ENCODE data around the gene RABGAP1.

Gene RABGAP1

DNA sequence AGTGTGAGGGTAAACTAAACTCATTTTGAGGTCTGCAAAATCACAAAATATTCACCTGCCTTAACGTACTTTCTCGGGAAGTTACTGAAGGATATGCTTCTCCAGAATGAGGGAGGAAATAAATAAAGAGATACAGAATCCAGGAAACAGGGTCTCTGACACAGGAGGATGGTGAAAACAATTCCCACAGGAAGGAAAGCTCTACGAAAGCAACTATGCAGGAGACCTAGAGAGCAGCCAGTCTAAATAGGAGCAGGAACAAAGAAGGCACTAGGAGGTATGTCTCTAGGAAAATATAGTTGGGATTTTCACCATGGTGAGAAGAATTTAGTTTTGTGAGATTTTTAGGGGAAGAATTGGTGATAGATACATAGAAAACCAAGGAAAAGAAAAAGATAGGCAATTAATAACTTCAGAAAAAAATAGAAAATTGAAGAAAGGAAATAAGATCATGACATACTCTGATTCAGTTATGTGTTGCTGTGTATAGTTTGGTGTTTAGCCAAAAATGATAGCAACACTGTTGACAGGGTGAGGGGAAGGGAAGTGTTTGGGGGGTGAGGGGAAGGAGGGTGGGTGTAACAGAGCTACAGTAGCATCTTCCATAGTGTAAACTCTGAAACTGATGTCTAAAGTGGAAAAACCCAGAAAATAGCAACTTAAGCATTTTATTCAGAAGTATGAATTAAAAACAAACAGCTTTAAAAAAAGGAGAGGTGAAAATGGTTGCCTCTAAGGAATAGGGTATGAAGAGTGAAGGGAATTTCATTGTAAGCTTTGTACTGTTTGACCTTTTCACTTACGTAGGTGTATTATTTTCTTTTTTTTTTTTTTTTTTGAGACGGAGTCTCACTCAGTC lies 102.5 kb downstream of the RABGAP1 start:
- Histone ChIP-seq H3K4me3 (replicated peaks; ENCODE audit: insufficient read depth, low read length) (no peak overlapping the region), H3K27me3 (ENCODE audit: insufficient read depth, poor library complexity, severe bottlenecking) (no peaks in the 10 kb centered on the region), H3K27ac (replicated peaks) (no peak overlapping the region)
- no peak for DNase-seq (ENCODE audit: low read depth in 1 of 2, low spot score in 1 of 2)
- TF ChIP-seq GABPA (IDR thresholded peaks at IDR 0.05; ENCODE audit: low read depth) (no peak), POLR2AphosphoS5 (IDR thresholded peaks at IDR 0.05; ENCODE audit: low read depth) (no peak)
- TF ChIP-seq, protein P1, sequence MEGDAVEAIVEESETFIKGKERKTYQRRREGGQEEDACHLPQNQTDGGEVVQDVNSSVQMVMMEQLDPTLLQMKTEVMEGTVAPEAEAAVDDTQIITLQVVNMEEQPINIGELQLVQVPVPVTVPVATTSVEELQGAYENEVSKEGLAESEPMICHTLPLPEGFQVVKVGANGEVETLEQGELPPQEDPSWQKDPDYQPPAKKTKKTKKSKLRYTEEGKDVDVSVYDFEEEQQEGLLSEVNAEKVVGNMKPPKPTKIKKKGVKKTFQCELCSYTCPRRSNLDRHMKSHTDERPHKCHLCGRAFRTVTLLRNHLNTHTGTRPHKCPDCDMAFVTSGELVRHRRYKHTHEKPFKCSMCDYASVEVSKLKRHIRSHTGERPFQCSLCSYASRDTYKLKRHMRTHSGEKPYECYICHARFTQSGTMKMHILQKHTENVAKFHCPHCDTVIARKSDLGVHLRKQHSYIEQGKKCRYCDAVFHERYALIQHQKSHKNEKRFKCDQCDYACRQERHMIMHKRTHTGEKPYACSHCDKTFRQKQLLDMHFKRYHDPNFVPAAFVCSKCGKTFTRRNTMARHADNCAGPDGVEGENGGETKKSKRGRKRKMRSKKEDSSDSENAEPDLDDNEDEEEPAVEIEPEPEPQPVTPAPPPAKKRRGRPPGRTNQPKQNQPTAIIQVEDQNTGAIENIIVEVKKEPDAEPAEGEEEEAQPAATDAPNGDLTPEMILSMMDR (IDR thresholded peaks at IDR 0.05; ENCODE audit: insufficient read depth, low read length): no peak

DNA sequence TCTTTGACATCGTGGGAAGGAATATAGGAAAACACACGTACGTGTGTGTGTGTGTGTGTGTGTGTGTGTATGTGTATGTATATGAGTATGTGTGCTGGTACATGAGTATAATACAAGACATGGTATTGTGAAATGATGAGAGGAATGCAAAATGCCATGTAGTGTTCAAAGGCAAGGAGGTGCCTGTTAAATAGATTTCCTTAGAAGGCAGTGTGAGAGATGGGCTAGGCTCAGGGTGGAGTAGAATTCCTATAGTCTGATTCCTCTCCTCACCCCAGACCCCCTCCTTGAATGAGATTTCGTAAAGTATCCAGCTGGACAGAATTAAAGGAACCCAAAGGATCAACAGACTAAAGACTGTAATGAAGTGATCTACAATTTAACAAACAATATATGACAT lies 103.8 kb downstream of the RABGAP1 start:
- H3K27ac ChIP-seq (replicated peaks): no peak overlapping the region
- no peak for DNase-seq (ENCODE audit: low read depth in 1 of 2, low spot score in 1 of 2)
- no peaks in the 10 kb centered on the region for H3K27me3 ChIP-seq (ENCODE audit: insufficient read depth, poor library complexity, severe bottlenecking)
- no peak for TF ChIP-seq GABPA (IDR thresholded peaks at IDR 0.05; ENCODE audit: low read depth)
- TF ChIP-seq SPI1 (IDR thresholded peaks at IDR 0.05; ENCODE audit: borderline replicate concordance, low read depth): no peak
- TF ChIP-seq POLR2AphosphoS5 (IDR thresholded peaks at IDR 0.05; ENCODE audit: low read depth): no peak
- TF ChIP-seq, protein P1 (IDR thresholded peaks at IDR 0.05; ENCODE audit: insufficient read depth, low read length): no peak
- TF ChIP-seq, protein P2, sequence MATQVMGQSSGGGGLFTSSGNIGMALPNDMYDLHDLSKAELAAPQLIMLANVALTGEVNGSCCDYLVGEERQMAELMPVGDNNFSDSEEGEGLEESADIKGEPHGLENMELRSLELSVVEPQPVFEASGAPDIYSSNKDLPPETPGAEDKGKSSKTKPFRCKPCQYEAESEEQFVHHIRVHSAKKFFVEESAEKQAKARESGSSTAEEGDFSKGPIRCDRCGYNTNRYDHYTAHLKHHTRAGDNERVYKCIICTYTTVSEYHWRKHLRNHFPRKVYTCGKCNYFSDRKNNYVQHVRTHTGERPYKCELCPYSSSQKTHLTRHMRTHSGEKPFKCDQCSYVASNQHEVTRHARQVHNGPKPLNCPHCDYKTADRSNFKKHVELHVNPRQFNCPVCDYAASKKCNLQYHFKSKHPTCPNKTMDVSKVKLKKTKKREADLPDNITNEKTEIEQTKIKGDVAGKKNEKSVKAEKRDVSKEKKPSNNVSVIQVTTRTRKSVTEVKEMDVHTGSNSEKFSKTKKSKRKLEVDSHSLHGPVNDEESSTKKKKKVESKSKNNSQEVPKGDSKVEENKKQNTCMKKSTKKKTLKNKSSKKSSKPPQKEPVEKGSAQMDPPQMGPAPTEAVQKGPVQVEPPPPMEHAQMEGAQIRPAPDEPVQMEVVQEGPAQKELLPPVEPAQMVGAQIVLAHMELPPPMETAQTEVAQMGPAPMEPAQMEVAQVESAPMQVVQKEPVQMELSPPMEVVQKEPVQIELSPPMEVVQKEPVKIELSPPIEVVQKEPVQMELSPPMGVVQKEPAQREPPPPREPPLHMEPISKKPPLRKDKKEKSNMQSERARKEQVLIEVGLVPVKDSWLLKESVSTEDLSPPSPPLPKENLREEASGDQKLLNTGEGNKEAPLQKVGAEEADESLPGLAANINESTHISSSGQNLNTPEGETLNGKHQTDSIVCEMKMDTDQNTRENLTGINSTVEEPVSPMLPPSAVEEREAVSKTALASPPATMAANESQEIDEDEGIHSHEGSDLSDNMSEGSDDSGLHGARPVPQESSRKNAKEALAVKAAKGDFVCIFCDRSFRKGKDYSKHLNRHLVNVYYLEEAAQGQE (IDR thresholded peaks at IDR 0.05; ENCODE audit: insufficient replicate concordance, low read depth): no peak
- H3K4me3 ChIP-seq (replicated peaks; ENCODE audit: insufficient read depth, low read length): no peak overlapping the region

DNA sequence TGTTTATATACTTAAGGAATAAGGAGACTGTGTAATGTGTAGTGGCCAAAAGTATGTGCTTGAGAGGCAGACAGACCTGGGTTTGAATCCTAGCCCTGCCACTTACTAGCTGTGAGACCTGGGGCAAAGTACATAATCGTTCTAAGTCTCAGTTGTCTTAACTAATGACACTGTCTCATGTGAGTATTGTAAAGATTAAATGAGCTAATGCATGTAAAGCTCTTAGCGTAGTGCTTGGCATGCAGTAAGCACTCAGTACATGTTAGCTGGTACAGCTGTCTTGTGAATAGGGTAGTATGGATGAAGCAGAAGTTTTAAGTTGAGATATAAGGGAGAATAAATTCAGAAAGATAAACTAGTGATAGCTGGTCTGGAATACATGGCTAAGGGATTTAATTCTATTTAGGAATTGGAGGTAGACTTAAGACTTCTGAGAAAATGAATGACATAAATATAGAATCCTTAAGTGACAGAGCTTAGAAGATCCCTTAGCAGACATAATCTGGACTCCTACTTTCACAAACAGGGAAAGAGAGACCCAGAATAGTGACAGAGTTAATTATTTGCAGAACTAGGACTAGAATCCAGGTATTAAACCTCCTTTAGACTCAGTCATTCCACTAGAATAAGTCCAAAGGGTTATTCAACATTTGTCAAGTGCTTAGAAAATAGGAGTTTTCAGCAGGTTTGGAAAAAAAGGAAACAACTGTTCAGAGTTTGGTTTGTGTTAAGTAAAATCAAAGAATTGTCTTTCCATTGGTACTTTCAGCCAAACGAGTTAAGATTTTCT lies 105.8 kb downstream of the RABGAP1 start:
- H3K27ac ChIP-seq (replicated peaks): no peak overlapping the region
- no peak for DNase-seq (ENCODE audit: low read depth in 1 of 2, low spot score in 1 of 2)
- no peak overlapping the region for H3K4me3 ChIP-seq (replicated peaks; ENCODE audit: insufficient read depth, low read length)
- H3K27me3 ChIP-seq (ENCODE audit: insufficient read depth, poor library complexity, severe bottlenecking): no peaks in the 10 kb centered on the region
- no peak for TF ChIP-seq POLR2AphosphoS5 (IDR thresholded peaks at IDR 0.05; ENCODE audit: low read depth)

DNA sequence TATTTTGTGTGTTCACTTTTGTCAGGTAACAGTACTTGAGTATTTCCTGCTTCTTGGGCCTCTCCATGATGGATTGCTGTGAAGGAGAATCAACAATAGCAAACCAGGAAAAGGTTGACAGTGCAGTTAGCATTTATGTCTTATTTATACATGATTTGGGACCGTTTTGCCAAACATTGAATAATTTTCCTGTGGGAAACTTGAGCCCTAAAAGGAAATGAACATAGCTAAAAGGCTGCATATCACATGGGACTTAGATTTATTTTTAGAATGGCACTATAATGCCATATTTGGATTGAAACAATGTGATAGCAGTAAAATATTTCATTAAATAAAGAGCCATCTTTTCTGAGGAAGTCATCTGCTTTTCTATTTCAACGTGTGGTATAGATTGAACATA lies 107.9 kb downstream of the RABGAP1 start:
- H3K27me3 ChIP-seq (ENCODE audit: insufficient read depth, poor library complexity, severe bottlenecking): no peaks in the 10 kb centered on the region
- H3K27ac ChIP-seq (replicated peaks): no peak overlapping the region
- TF ChIP-seq, protein P1 (IDR thresholded peaks at IDR 0.05; ENCODE audit: insufficient read depth, low read length): no peak
- TF ChIP-seq, protein P2 (IDR thresholded peaks at IDR 0.05; ENCODE audit: insufficient replicate concordance, low read depth): no peak
- H3K4me3 ChIP-seq (replicated peaks; ENCODE audit: insufficient read depth, low read length): no peak overlapping the region
- DNase-seq (ENCODE audit: low read depth in 1 of 2, low spot score in 1 of 2): no peak

All from HL-60 (cell line).